ENCODE measurements around the gene PARP12. TPM values are rescaled to one million over a fixed set of nuclear protein-coding genes. Genes with fewer than 3 reads are reported as not detected.

Gene PARP12
- total and polyA plus RNA-seq, 2 of the 13 experiments (the other 11 are each of a cell fraction or from before 2014, with no cell fraction given): 15.5 to 35.2 TPM

DNA sequence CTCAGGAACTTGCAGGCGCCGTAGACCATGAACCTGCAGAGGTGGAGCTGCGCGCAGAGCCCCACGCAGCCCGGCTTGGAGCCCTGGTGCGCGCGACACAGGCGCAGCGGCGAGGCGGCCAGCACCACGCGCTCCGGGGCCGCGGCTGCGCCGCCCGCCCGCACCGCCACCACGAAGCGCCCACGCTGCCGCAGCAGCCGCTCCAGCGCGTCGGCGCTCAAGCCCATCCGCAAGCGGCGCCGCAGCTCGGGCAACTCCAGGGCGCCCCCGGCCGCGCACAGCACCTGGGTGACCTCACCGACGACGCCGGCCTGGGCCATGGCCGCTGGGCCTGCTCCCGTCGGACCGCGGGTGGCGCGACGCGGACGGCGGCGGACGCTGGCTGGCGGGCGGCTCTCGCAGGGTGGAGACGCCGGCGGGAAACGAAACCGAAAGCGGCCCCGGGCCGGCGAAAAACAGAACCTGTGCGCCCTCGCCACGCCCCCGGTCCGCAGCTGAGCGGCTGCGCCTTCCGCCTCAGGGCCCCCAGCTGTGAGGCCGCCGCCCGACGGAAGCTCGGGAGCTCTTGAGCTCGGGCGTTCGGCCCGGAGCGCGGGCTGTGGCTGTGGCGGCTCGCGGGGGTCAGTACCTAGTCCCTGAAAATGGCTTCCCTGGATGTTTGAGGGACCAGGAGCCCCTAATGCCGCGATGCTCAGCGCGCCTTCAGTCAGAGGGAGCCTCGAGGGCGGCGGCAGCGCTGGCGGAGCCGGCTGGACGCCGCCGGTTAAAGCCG lies at the start of gene PARP12 (continued):
- TF ChIP-seq ZNF781 (CRISPR knock-in tag; IDR thresholded peaks at IDR 0.05; ENCODE audit: borderline replicate concordance, not compliant biosample characterization) (no peak), NFYC (CRISPR knock-in tag; IDR thresholded peaks at IDR 0.05) (no peak), ZNF138 (CRISPR knock-in tag; IDR thresholded peaks at IDR 0.05; ENCODE audit: low read depth) (0 out of 2 replicates have a peak, but pooled peaks have one; percentile 37), NFKB2 (CRISPR knock-in tag; IDR thresholded peaks at IDR 0.05; ENCODE audit: borderline replicate concordance) (peak; percentile 45), ZNF589 (CRISPR knock-in tag; conservative IDR thresholded peaks at IDR 0.05) (no peak), DDIT3 (CRISPR knock-in tag; IDR thresholded peaks at IDR 0.05) (no peak), GATA4 (IDR thresholded peaks at IDR 0.05; ENCODE audit: borderline replicate concordance, low read depth) (no peak), ZNF451 (CRISPR knock-in tag; IDR thresholded peaks at IDR 0.05) (peak; percentile 84), PHF20 (CRISPR knock-in tag; IDR thresholded peaks at IDR 0.05) (peak; percentile 55), FOSL1 (CRISPR knock-in tag; IDR thresholded peaks at IDR 0.05; ENCODE audit: borderline replicate concordance) (no peak), PITX1 (CRISPR knock-in tag; IDR thresholded peaks at IDR 0.05) (no peak), NRL (CRISPR knock-in tag; IDR thresholded peaks at IDR 0.05; ENCODE audit: borderline replicate concordance) (0 out of 2 replicates have a peak, but pooled peaks have one; percentile 53), ZNF788 (CRISPR knock-in tag; IDR thresholded peaks at IDR 0.05; ENCODE audit: borderline replicate concordance) (no peak; the same call in 1 of the 2 replicates), FOSL2 (CRISPR knock-in tag; IDR thresholded peaks at IDR 0.05) (no peak), ZNF343 (CRISPR knock-in tag; IDR thresholded peaks at IDR 0.05) (no peak), PATZ1 (CRISPR knock-in tag; IDR thresholded peaks at IDR 0.05) (peak; percentile 82), ZNF274 (CRISPR knock-in tag; IDR thresholded peaks at IDR 0.05) (peak; percentile 69; the same call in 1 of the 2 replicates), HDAC1 (CRISPR knock-in tag; IDR thresholded peaks at IDR 0.05) (peak; percentile 86), CEBPG (CRISPR knock-in tag; IDR thresholded peaks at IDR 0.05) (no peak), NFE2 (CRISPR knock-in tag; IDR thresholded peaks at IDR 0.05) (no peak), ETV6 (CRISPR knock-in tag; conservative IDR thresholded peaks at IDR 0.05) (no peak), POLR2G (IDR thresholded peaks at IDR 0.05; ENCODE audit: low read depth, low read length) (peak; percentile 63), TRIM24 (CRISPR knock-in tag; IDR thresholded peaks at IDR 0.05) (no peak), JDP2 (CRISPR knock-in tag; IDR thresholded peaks at IDR 0.05; ENCODE audit: borderline replicate concordance) (no peak), TFAP4 (IDR thresholded peaks at IDR 0.05; ENCODE audit: borderline replicate concordance, low read depth) (peak; percentile 97), ZNF737 (CRISPR knock-in tag; IDR thresholded peaks at IDR 0.05; ENCODE audit: borderline replicate concordance) (no peak), SIX4 (CRISPR knock-in tag; IDR thresholded peaks at IDR 0.05) (no peak)
- TF ChIP-seq, protein P1, sequence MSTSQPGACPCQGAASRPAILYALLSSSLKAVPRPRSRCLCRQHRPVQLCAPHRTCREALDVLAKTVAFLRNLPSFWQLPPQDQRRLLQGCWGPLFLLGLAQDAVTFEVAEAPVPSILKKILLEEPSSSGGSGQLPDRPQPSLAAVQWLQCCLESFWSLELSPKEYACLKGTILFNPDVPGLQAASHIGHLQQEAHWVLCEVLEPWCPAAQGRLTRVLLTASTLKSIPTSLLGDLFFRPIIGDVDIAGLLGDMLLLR (CRISPR knock-in tag; IDR thresholded peaks at IDR 0.05): 0 out of 2 replicates have a peak, but pooled peaks have one; percentile 47
